Pancreas (tissue), 10 donors: ENCODE measurements around the gene CHD5. TPM values are rescaled to one million over a fixed set of nuclear protein-coding genes. Genes with fewer than 3 reads are reported as not detected.

Source experiments
- ATAC-seq, 4 donors: fragments of 200-7000 bp; cut with Tn5 transposase; one replicate each; pipeline versions ENCODE4 v1.8.0 to v1.9.1; 2020; ENCODE audit warnings: mild to moderate bottlenecking in 4 of 4, moderate library complexity in 4 of 4
- DNase-seq, 6 donors: peaks; one replicate each; pipeline ENCODE4 v3.0.0-alpha.2; 2020
- FAIRE-seq: peaks from 2 replicates; lab custom pipeline; 2012; peaks lifted over from hg19 to GRCh38; lab: Jason Lieb, UNC
- H3K27ac ChIP-seq, 4 donors: fragments of 200-600 bp; sonication (generic); 1 replicate in 3 of 4; 2 replicates in 1 of 4; pipeline versions ENCODE4 v1.5.0 to v1.8.0; 2020
- H3K27me3 ChIP-seq, 4 donors: fragments of 200-600 bp; one replicate each; pipeline ENCODE4 v1.8.0; 2021
- H3K36me3 ChIP-seq, 3 donors: fragments of 200-600 bp; sonication (generic) in 1 of 3; one replicate each; pipeline versions ENCODE4 v1.5.0 to v1.8.0; 2020 to 2021
- H3K4me1 ChIP-seq, 3 donors: fragments of 200-600 bp; one replicate each; pipeline ENCODE4 v1.8.0; 2021
- H3K4me3 ChIP-seq, 4 donors: fragments of 200-600 bp; sonication (generic) in 2 of 4; one replicate each; pipeline versions ENCODE4 v1.5.0 to v1.8.0; 2020 to 2021
- H3K9me3 ChIP-seq, 4 donors: fragments of 200-600 bp; one replicate each; pipeline ENCODE4 v1.8.0; 2021
- CTCF ChIP-seq, 4 donors: fragments of 200-600 bp; sonication (generic) in 3 of 4; IDR thresholded peaks; one replicate each; pipeline versions ENCODE4 v1.5.0 to v1.8.0; 2021; ENCODE audit warnings: antibody characterized with exemption in 4 of 4
- WGBS, 2 donors: extraction: QIAGEN DNeasy Blood & Tissue Kit; methylation state at CpG; one replicate each; pipeline ENCODE4 v1.1.7; 2013; 5-methylcytosine and 5-hydroxymethylcytosine counted together
- intact Hi-C, 3 donors: fragments of 100-400 bp; cut with DNase I; formaldehyde crosslinking; loops; one replicate each; pipeline versions ENCODE4 v1.11.1 to v1.14.2; 2022
- polyA plus RNA-seq, 2 donors: library from polyadenylated mRNA; stranded (reverse); fragments of 200-250 nt; gene quantifications; one replicate each; pipeline ENCODE4 v1.2.3, GENCODE V29; 2013
- total RNA-seq, 6 donors: library from RNA; stranded (reverse); fragmentation: NEBNext Ultra II Directional in 4 of 6; extraction: Animal tissue kit (Norgen Biotek cat#: 25700) in 4 of 6; gene quantifications; one replicate each; pipeline versions ENCODE4 v1.2.1 to v1.2.4, GENCODE V29; 2021 to 2023
- donor health status: healthy with polysubstance abuse.
- donor health status: DM: no; HTN: no; CAD: no; lungs with moderate emphysema.
- donor health status: DM: no; HTN: no; CAD: no.
- donor health status: control.
- donor health status: control.
- donor health status: Bipolar disorder and iron deficiency.
- donor health status: DM: yes; HTN: yes; CAD: no.
- donor health status: DM: no; HTN: no; CAD: no.
- donor health status: DM: no; HTN: no; CAD: no.
- donor health status: DM: yes; HTN: yes; CAD: no.

Gene CHD5
- total and polyA plus RNA-seq, 8 donors: 0.09 to 2.9 (median 0.40) TPM

- Histone ChIP-seq H3K27me3 (no peaks in the 10 kb centered on the region), H3K36me3 (no peaks in the 10 kb centered on the region), H3K9me3 (no peaks in the 10 kb centered on the region), H3K4me3 (no peak overlapping the region), H3K4me1 (no peaks in the 10 kb centered on the region), H3K27ac (no peak overlapping the region)
- TF ChIP-seq CTCF (IDR thresholded peaks at IDR 0.05): no peak
- DNase-seq: peak in 3 of 6 donors; percentile 22 to 42 (median 32)
- no peak for FAIRE-seq
- 79 to 84% methylated on average over 22 to 24 of the region's 24 CpGs for whole genome bisulfite sequencing, 2 donors
- intact Hi-C loops: no loop called here
- ATAC-seq: no peak
Observed at GRCh38 chr1:6111571-6111970, 68.5 kb downstream of the CHD5 start.

DNA sequence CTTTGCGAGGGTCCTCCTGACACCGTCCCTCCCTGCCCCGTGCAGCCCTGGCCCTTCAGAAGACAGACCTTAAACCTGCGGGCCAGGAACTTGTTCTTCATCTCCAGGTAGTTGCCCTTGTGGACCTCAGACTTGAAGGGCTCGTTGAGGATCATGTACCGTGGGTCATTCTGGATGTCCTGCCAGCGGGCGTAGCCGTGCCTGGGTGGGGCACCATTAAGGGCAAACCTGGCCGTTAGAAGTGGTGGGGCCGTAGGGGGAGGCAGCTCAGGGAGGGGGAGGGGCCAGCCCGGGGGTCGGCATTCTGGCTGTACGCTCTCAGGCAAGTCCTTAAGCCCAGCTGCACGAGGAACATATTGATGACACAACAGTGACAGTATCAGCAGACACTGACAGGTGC is 69.8 kb downstream of the CHD5 start:
- no peak for FAIRE-seq
- peak in 1 of 6 donors; percentile 5 for DNase-seq
- ATAC-seq: no peak

GRCh38 chr1:6109688-6110087 is 70.4 kb downstream of the CHD5 start:
- no peak for TF ChIP-seq CTCF (IDR thresholded peaks at IDR 0.05)
- Histone ChIP-seq H3K9me3 (no peaks in the 10 kb centered on the region), H3K27ac (no peak overlapping the region), H3K4me3 (no peak overlapping the region), H3K27me3 (no peaks in the 10 kb centered on the region), H3K36me3 (no peaks in the 10 kb centered on the region), H3K4me1 (no peaks in the 10 kb centered on the region)
- intact Hi-C loops: no loop called here
- no peak for ATAC-seq
- 53 to 65% methylated on average over 20 to 24 of the region's 24 CpGs for WGBS, 2 donors
- peak in 3 of 6 donors; percentile 13 to 63 (median 41) for DNase-seq
- no peak for FAIRE-seq

More for the DNA sequence above, 69.8 kb downstream of the CHD5 start:
- no peak overlapping the region for H3K4me3 ChIP-seq
- H3K27ac ChIP-seq: no peak overlapping the region
- no peak for TF ChIP-seq CTCF (IDR thresholded peaks at IDR 0.05)
- H3K27me3 ChIP-seq: no peaks in the 10 kb centered on the region
- no peaks in the 10 kb centered on the region for H3K4me1 ChIP-seq
- intact Hi-C loops: no loop called here
- H3K9me3 ChIP-seq: no peaks in the 10 kb centered on the region
- WGBS, 2 donors: 58 to 64% methylated on average over 15 of the region's 15 CpGs
- no peaks in the 10 kb centered on the region for H3K36me3 ChIP-seq

DNA sequence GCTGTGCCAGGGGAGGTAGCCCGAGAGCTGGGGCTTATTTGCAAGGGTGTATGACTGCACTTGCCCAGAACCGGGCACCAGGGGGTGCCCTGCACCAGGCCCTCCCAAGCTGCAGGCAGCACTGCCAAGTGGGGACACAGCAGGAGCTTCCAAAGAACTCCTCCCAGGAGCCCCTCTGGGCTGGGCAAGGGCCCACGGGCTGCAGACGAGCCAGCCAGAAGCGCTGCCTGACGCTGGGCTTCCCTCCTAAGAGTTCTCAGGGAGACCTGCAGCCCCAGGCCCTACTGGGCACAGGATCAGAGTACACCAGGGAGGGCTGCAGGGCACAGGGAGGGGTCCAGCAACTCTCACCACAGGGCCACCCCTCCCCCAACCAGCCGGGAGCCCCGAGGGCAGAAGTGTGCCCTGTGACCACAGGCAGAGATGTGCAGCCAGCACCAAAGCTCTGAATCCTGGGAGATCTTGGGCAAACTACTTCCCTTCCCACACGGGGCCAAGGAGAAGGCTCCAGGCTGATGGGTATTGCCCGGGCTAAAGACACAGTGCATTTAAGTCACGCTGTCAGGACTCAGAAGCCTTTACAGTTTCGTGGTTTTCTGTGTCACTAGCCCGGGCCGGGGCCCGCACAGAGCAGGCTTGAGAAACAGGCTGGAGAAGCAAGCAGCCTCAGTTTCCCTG is 71.0 kb downstream of the CHD5 start:
- FAIRE-seq (no peak), DNase-seq (peak in 3 of 6 donors; percentile 18 to 65 (median 59)), ATAC-seq (peak in 3 of 4 donors; percentile 64 to 74 (median 73))
- no peak overlapping the region for H3K4me3 ChIP-seq
- no peak for TF ChIP-seq CTCF (IDR thresholded peaks at IDR 0.05)
- H3K4me1 ChIP-seq: no peaks in the 10 kb centered on the region
- H3K27ac ChIP-seq: no peak overlapping the region
- H3K27me3 ChIP-seq: no peaks in the 10 kb centered on the region
- no peaks in the 10 kb centered on the region for H3K9me3 ChIP-seq
- H3K36me3 ChIP-seq: no peaks in the 10 kb centered on the region
- intact Hi-C loops: no loop called here
- WGBS, 2 donors: 33 to 44% methylated on average over 15 of the region's 15 CpGs

DNA sequence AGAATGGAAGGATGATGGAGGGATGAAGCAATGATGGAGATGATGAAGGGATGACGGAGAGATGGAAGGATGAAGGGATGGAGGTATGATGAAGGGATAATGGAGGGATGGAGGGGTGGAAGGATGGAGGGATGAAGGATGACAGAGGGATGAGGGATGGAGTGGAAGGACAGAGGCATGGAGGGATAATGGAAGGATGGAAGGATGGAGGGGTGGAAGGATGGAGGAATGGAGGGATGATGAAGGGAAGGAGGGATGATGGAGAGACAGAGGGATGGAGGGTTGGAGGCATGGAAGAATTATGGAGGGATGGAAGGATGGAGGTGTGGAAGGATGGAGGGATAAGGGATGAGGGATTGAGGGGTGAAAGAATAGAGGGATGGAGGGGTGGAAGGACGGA is 71.6 kb downstream of the CHD5 start:
- H3K9me3 ChIP-seq: no peaks in the 10 kb centered on the region
- no peak for FAIRE-seq
- H3K4me1 ChIP-seq: no peaks in the 10 kb centered on the region
- no peak overlapping the region for H3K4me3 ChIP-seq
- no peaks in the 10 kb centered on the region for H3K36me3 ChIP-seq
- no peaks in the 10 kb centered on the region for H3K27me3 ChIP-seq
- no peak for DNase-seq
- 27 to 38% methylated on average over 2 of the region's 2 CpGs for WGBS, 2 donors
- H3K27ac ChIP-seq: no peak overlapping the region
- intact Hi-C loops: no loop called here
- no peak for TF ChIP-seq CTCF (IDR thresholded peaks at IDR 0.05)
- no peak for ATAC-seq
